ENCODE data around the gene HNMT.

Gene HNMT

DNA sequence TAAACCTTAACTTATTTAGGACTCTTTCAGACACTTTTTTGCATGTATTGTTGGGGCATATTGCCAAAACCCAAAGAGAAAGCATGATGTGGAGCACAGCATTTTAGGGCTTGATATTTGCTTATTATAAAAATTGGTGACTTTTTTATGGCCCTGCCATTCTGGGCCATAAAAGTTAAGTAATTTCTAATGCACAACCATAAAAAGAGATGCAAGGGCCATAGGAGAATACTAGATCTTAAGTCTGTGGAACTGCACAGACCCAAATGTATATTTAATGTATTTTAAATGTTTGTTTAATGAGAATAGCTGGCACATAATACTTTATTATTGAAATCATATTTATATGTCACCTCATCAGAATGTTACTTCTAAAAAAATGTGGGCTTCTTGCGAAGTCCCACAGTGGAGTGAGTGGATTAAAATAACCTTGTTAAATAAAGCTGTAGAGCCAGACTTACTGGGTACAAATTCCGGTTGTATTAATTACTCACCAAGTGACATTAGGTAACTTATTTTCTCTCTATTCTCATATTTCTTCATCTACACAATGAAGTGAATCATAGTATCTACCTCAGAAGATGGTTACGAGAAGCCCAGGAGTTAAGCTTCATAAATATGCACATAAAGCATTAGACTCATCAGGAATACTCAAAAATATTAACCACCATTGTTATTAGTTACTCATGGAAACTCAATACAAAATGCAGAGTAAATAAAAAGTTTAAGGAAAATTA is 52.2 kb downstream of the HNMT start:
- TF ChIP-seq CTCF (IDR thresholded peaks at IDR 0.05; ENCODE audit: control extremely low read depth, extremely low read depth, low read depth, missing control alignments), result no peak
- CTCF ChIA-PET, result interaction anchor here (1.4 to 2.2 kb wide), 3 partner anchors 9 to 21 kb away, joined by 3 to 9 read pairs (median 3); no protein-coding TSS in a partner anchor
- POLR2A ChIA-PET, result no interaction called here
- DNase-seq (ENCODE audit: extremely low spot score), result no peak

DNA sequence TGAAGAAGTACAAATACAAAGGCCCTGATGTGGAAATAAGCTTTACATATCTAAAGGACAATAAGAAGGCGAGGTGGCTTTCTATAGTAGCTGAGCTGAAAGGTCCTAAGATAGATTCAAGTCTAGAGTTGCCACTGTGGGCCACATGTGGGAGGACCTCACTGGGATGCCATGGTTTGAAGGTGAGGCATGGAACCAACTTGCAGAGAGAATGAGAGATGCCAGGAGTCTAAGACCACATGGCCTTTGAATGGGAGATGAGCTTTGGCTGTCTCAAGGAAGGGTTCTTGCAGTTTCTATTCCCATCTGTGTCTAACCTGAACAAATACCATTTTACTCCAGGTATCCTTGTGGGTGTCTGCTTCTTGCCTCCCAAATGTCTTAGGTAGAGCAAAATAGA is 53.6 kb downstream of the HNMT start:
- CTCF ChIA-PET, result interaction anchor here (1.3 to 2.2 kb wide), 2 partner anchors 8 to 9 kb away, joined by 3 to 9 read pairs; no protein-coding TSS in a partner anchor

DNA sequence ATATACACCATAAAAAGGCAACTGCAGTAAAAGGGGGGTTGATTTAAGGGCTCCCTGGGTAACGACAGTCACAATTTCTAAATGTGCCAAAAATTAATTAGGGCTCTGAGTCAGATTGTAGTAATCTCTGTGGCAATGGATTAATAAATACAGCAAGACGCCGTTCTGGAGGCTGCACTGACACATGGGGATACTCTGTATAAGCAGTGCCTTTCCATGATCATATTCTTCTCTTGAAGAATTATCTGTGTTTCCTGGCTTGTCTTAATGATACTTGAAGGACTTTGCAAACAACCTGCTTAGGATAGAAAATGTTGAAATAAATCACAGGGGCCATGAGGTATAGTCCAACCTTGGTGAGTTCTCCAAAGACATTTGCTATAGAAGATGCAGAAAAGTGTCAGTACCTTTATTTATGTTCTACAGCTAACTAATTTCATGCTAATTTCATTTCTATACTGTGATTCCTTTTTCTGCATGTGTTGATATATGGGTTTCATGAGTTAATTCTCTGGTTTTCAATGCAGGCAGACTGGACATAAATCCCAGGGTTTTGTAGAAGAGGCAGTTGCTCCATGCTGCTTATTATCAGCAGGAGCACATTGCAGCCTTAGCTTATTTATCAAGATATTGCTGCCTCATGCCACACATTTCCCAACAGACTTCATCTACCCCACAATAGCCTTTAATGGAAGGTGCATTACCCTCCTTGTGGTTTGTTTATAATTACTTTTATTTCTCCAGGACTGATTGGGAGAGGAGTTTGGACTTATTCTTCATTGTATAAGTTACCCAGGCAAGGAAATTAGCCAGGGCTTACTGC is 54.8 kb downstream of the HNMT start:
- POLR2A ChIA-PET, result no interaction called here
- CTCF ChIA-PET, result interaction anchor here (0.6 to 1.3 kb wide), 2 partner anchors 10 to 61 kb away, joined by 3 read pairs; no protein-coding TSS in a partner anchor
- DNase-seq (ENCODE audit: extremely low spot score), result no peak
- no peak for TF ChIP-seq CTCF (IDR thresholded peaks at IDR 0.05; ENCODE audit: control extremely low read depth, extremely low read depth, low read depth, missing control alignments)

More for the DNA sequence above, 53.6 kb downstream of the HNMT start:
- DNase-seq (ENCODE audit: extremely low spot score), result no peak
- POLR2A ChIA-PET, result no interaction called here
- no peak for TF ChIP-seq CTCF (IDR thresholded peaks at IDR 0.05; ENCODE audit: control extremely low read depth, extremely low read depth, low read depth, missing control alignments)

DNA sequence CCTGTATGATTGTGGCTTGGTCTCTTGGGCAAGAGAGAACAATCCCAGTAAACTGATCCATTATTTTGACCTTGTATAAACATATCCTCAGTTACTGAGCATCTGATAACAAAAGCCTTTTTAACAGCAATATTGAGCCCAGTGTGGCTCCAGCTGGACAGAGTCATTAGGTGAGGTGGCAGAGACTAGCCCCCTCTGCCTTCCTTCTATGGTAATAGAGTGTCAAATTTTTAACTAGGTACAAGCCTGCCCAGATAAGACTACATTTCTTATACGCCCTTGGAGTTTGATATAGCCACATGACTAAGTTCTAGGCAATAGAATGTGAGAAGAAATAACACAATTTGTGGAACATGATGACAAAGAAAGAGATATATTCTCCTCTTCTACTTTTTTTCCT is 56.2 kb downstream of the HNMT start:
- ChIA-PET POLR2A (no interaction called here), CTCF (no interaction called here)
- no peak for TF ChIP-seq CTCF (IDR thresholded peaks at IDR 0.05; ENCODE audit: control extremely low read depth, extremely low read depth, low read depth, missing control alignments)
- no peak for DNase-seq (ENCODE audit: extremely low spot score)

DNA sequence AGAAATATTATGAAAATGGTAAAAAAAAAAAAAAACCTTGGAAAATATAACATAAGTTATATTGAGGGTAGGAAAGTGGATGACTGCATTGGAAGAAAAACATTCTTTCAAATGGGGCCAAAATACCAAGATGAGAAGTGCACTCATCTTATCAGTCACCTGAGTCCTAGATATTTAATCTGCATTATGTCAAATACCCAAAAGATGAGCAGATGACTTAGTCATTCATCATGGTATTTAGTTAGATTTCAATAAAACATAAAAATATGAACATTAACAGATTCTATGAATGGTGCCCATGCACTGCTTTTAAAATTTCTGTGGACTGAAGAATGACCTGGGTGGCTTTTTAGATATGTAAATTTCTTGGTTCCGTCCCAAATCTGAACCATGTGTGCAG is 56.9 kb downstream of the HNMT start:
- ChIA-PET CTCF (interaction anchor here (1.8 kb wide), 1 partner anchor 10 kb away, joined by 4 read pairs; no protein-coding TSS in a partner anchor), POLR2A (no interaction called here)
- DNase-seq (ENCODE audit: extremely low spot score), result no peak
- no peak for TF ChIP-seq CTCF (IDR thresholded peaks at IDR 0.05; ENCODE audit: control extremely low read depth, extremely low read depth, low read depth, missing control alignments)

DNA sequence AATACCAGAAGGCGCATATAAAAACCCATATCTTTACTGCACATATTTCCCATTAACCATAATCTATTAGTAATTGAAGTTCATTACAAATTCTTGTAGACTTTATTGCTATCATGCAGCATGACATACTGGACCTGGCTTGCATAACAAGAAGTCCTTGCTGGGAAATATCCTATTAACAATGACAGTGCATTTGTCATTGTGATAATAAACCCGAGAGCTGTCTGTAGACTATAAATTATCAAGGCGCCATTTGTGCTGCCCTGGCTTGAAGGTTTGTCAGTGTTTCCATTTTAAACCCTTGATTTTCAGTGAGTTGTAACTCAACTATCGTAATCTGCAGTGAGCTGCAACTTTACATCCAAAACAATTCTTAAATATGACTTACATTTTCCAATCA is 59.0 kb downstream of the HNMT start:
- ChIA-PET CTCF (no interaction called here), POLR2A (no interaction called here)
- no peak for DNase-seq (ENCODE audit: extremely low spot score)
- no peak for TF ChIP-seq CTCF (IDR thresholded peaks at IDR 0.05; ENCODE audit: control extremely low read depth, extremely low read depth, low read depth, missing control alignments)

Data from GM10248 (cell line).